ENCODE measurements around the gene RPL23. TPM values are rescaled to one million over a fixed set of nuclear protein-coding genes. Genes with fewer than 3 reads are reported as not detected.

RPL23 gene
- total RNA-seq, 2 experiments from 2014 or later, result 1,289 to 1,766 TPM

DNA sequence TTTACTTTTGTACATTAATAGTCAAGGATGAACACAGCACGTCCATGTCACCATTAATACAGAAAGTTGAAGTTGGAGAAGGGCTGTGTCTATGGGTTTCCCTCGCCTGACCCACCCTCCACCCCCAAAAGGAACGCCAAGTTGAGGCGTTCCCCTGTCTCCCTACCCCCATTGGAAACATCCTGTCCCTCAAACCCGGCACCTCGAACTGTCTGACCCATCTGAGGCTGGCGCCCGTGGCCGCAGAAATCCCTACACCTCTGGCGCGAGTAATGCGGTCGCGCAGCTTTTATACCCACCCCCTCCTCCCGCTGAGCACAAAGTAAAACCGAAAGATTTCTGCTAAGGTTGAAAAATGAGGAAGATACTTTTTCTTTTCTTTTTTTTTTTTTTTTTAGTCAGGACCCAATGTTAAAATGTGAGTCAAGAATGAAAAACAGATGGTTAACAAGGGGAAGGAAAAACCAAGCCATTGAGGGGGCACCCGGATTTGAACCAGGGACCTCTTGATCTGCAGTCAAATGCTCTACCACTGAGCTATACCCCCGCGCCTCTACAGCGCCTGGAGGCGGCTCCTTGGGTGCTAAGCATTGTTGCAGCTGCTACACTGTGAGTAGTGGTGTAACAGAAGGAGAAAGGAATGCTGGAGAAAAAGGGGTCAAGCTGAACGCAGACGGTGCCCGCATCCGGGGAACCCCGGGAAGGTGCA lies 15.4 kb upstream of the RPL23 start:
- H2AFZ ChIP-seq (ENCODE audit: low read length), result peak overlapping the region; percentile 40; the same call in 1 of the 2 replicates
- intact Hi-C loops (cut with micrococcal nuclease; ENCODE audit: unreplicated experiment), result loop anchor here (1.0 to 5.0 kb wide), 8 partner anchors 16 to 285 kb away; partner anchors contain the start of genes CWC25, FBXO47, PSMB3 and RPL23
- no peaks in the 10 kb centered on the region for H3K9me2 ChIP-seq (ENCODE audit: insufficient read depth, low read length)
- H3K4me1 ChIP-seq (ENCODE audit: insufficient read depth, low read length, poor library complexity, severe bottlenecking), result peaks cover 56% of the 10 kb centered on the region
- BruUV-seq (replicated peaks), result no TSS peak
- DNase-seq (ENCODE audit: low spot score), result peak; percentile 90
- H3K4me3 ChIP-seq (ENCODE audit: low read depth, low read length, poor library complexity, severe bottlenecking), result peak overlapping the region; percentile 98
- H3K79me2 ChIP-seq (ENCODE audit: insufficient read depth, low read depth, low read length), result peaks cover 39% of the 10 kb centered on the region
- H3K36me3 ChIP-seq (ENCODE audit: insufficient read depth, low read length), result peaks cover 27% of the 10 kb centered on the region; the same call in 1 of the 2 replicates
- H3K9me3 ChIP-seq (ENCODE audit: low read length), result no peaks in the 10 kb centered on the region
- CTCF ChIA-PET (ENCODE audit: unreplicated experiment), result interaction anchor here (0.7 to 1.4 kb wide), 2 partner anchors 8 to 15 kb away, joined by 3 to 4 read pairs; no protein-coding TSS in a partner anchor
- peak overlapping the region; percentile 91 for H3K27ac ChIP-seq (ENCODE audit: low read depth, low read length, poor library complexity, severe bottlenecking)
- H3K4me2 ChIP-seq (ENCODE audit: low read length), result peak overlapping the region; percentile 95
- POLR2A ChIA-PET, result interaction anchor here (0.6 to 5.5 kb wide), 9 partner anchors 9 to 331 kb away, joined by 3 to 56 read pairs (median 4); partner anchors contain the start of genes CWC25, PIP4K2B, RPL19 and RPL23
- peaks cover 16% of the 10 kb centered on the region; the same call in 1 of the 2 replicates for H4K20me1 ChIP-seq (ENCODE audit: insufficient read depth, low read length)
- TF ChIP-seq, protein P1, sequence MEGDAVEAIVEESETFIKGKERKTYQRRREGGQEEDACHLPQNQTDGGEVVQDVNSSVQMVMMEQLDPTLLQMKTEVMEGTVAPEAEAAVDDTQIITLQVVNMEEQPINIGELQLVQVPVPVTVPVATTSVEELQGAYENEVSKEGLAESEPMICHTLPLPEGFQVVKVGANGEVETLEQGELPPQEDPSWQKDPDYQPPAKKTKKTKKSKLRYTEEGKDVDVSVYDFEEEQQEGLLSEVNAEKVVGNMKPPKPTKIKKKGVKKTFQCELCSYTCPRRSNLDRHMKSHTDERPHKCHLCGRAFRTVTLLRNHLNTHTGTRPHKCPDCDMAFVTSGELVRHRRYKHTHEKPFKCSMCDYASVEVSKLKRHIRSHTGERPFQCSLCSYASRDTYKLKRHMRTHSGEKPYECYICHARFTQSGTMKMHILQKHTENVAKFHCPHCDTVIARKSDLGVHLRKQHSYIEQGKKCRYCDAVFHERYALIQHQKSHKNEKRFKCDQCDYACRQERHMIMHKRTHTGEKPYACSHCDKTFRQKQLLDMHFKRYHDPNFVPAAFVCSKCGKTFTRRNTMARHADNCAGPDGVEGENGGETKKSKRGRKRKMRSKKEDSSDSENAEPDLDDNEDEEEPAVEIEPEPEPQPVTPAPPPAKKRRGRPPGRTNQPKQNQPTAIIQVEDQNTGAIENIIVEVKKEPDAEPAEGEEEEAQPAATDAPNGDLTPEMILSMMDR (conservative IDR thresholded peaks at IDR 0.05; ENCODE audit: low read length), result peak; percentile 84
- no peak for TF ChIP-seq EZH2phosphoT487 (IDR thresholded peaks at IDR 0.05; ENCODE audit: borderline replicate concordance, low read depth, low read length)

DNA sequence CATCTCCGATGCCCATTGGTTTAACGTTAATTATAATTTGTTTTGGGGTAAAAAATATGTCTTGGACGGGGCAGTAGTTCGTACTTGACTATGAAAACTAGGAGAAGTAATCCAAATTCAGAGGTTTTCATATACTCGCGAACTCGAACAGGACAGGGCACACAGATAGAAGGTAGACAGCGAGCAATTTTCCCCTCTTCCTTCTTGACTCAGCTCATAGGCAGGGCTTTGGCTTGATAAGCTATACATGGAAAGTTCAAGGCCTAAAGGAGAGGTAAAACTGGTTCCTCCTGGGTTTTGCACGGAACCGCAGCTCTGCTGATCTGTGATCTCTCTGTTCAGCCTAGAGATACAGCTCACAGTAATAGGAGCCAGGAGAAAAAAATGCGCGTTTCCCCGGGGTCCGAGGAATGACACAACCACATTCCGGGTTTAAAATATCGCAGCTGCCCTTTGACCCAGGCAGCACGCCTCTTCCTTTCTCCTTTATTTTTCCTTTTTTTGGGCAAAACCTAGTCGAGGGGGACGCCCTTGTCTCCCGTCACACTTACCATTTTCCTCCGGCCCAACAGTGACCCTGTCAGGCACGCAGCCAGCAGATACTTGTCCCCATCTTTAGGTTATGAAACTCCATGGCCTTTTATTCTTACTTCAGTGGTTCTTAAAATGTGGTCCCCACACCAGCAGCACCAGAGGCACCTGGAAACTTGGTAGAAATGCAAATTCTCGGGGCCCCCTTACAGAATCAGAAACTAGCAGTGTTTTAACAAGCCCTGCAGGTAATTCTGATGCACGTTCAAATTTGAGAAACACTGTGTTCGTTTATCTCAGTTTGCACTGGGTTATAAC lies 14.7 kb upstream of the RPL23 start:
- Histone ChIP-seq H3K9me3 (ENCODE audit: low read length) (no peaks in the 10 kb centered on the region), H3K4me1 (ENCODE audit: insufficient read depth, low read length, poor library complexity, severe bottlenecking) (peaks cover 56% of the 10 kb centered on the region), H2AFZ (ENCODE audit: low read length) (peak overlapping the region; percentile 40), H3K27ac (ENCODE audit: low read depth, low read length, poor library complexity, severe bottlenecking) (peak overlapping the region; percentile 91), H3K4me2 (ENCODE audit: low read length) (peak overlapping the region; percentile 95), H3K9me2 (ENCODE audit: insufficient read depth, low read length) (no peaks in the 10 kb centered on the region), H3K79me2 (ENCODE audit: insufficient read depth, low read depth, low read length) (peaks cover 31% of the 10 kb centered on the region), H4K20me1 (ENCODE audit: insufficient read depth, low read length) (peaks cover 16% of the 10 kb centered on the region; the same call in 1 of the 2 replicates), H3K36me3 (ENCODE audit: insufficient read depth, low read length) (peaks cover 22% of the 10 kb centered on the region; the same call in 1 of the 2 replicates), H3K4me3 (ENCODE audit: low read depth, low read length, poor library complexity, severe bottlenecking) (peak overlapping the region; percentile 98)
- ChIA-PET CTCF (ENCODE audit: unreplicated experiment) (interaction anchor here (1.0 to 1.4 kb wide), 2 partner anchors 14 to 32 kb away, joined by 3 to 4 read pairs; no protein-coding TSS in a partner anchor), POLR2A (interaction anchor here (0.7 to 5.5 kb wide), 5 partner anchors 9 to 374 kb away, joined by 3 to 56 read pairs (median 4); partner anchors contain the start of gene RPL23)
- no peak for TF ChIP-seq EZH2phosphoT487 (IDR thresholded peaks at IDR 0.05; ENCODE audit: borderline replicate concordance, low read depth, low read length)
- BruUV-seq (replicated peaks), result TSS peak; percentile 90
- intact Hi-C loops (cut with micrococcal nuclease; ENCODE audit: unreplicated experiment), result loop anchor here (1.0 to 5.0 kb wide), 5 partner anchors 15 to 286 kb away; partner anchors contain the start of genes FBXO47, PSMB3 and RPL23
- peak; percentile 83 for DNase-seq (ENCODE audit: low spot score)
